CD14-positive monocyte (primary cell): ENCODE data around the gene CALD1. TPM values are rescaled to one million over a fixed set of nuclear protein-coding genes. Genes with fewer than 3 reads are reported as not detected.
A peak's percentile ranks its signal among the peaks of the same experiment; 100 is the strongest.

Source experiments
- DNase-seq, 3 donors: peaks; one replicate each; pipeline ENCODE4 v3.0.0-alpha.2; 2011 to 2022
- H2AFZ ChIP-seq: 2 replicates; pipeline ENCODE4 v1.6.0; 2012; ENCODE audit warnings: mild to moderate bottlenecking, low read depth, low read length, inconsistent platforms; ENCODE audit not compliant: insufficient read depth, poor library complexity, severe bottlenecking
- H3K27ac ChIP-seq, 2 donors: 1 replicate in 1 of 2; 2 replicates in 1 of 2; pipeline ENCODE4 v1.5.1; 2012 to 2013; ENCODE audit warnings: low read length in 2 of 2, control low read depth in 1 of 2, inconsistent platforms in 1 of 2, low read depth in 1 of 2, mild to moderate bottlenecking in 1 of 2
- H3K27me3 ChIP-seq, 2 donors: one replicate each; pipeline versions ENCODE4 v1.6.0 to v1.6.1; 2011 to 2013; ENCODE audit warnings: low read length in 2 of 2; ENCODE audit not compliant: control insufficient read depth in 2 of 2, insufficient read depth in 2 of 2
- H3K36me3 ChIP-seq, 2 donors: replicated peaks in 1 of 2; 1 replicate in 1 of 2; 2 replicates in 1 of 2; pipeline versions ENCODE4 v1.5.1 to v1.6.1; 2012 to 2013; ENCODE audit warnings: low read length in 2 of 2, control low read depth in 1 of 2, inconsistent platforms in 1 of 2, mild to moderate bottlenecking in 1 of 2; ENCODE audit not compliant: insufficient read depth in 2 of 2, control insufficient read depth in 1 of 2
- H3K4me1 ChIP-seq, 2 donors: 1 replicate in 1 of 2; 2 replicates in 1 of 2; pipeline versions ENCODE4 v1.5.1 to v1.6.1; 2012 to 2013; ENCODE audit warnings: low read length in 2 of 2, control low read depth in 1 of 2, inconsistent platforms in 1 of 2, mild to moderate bottlenecking in 1 of 2, moderate library complexity in 1 of 2; ENCODE audit not compliant: insufficient read depth in 2 of 2, control insufficient read depth in 1 of 2
- H3K4me2 ChIP-seq: replicated peaks from 2 replicates; pipeline ENCODE3; 2012; ENCODE audit warnings: low read length, moderate library complexity, mild to moderate bottlenecking; ENCODE audit not compliant: poor library complexity, severe bottlenecking; ENCODE audit errors: extremely low read depth
- H3K4me3 ChIP-seq, 3 experiments: fragments of 200-600 bp in 1 of 3; sonication (generic) in 1 of 3; replicated peaks in 1 of 3; 1 replicate in 2 of 3; 2 replicates in 1 of 3; pipeline ENCODE4 v1.5.1; 2011 to 2013; ENCODE audit warnings: low read length in 3 of 3, mild to moderate bottlenecking in 3 of 3, control low read depth in 2 of 3, low read depth in 2 of 3, inconsistent platforms in 1 of 3, moderate library complexity in 1 of 3
- H3K79me2 ChIP-seq: 2 replicates; pipeline ENCODE4 v1.6.0; 2012; ENCODE audit warnings: mild to moderate bottlenecking, control low read depth, inconsistent platforms, low read length, moderate library complexity; ENCODE audit not compliant: insufficient read depth
- H3K9ac ChIP-seq: 2 replicates; pipeline ENCODE4 v1.6.0; 2017; ENCODE audit warnings: low read length, mild to moderate bottlenecking; ENCODE audit not compliant: insufficient read depth, poor library complexity, severe bottlenecking
- H3K9me3 ChIP-seq, 2 donors: replicated peaks in 1 of 2; 1 replicate in 1 of 2; 2 replicates in 1 of 2; pipeline versions ENCODE4 v1.5.1 to v1.6.1; 2012 to 2013; ENCODE audit warnings: low read length in 2 of 2, control low read depth in 1 of 2; ENCODE audit not compliant: control insufficient read depth in 1 of 2, insufficient read depth in 1 of 2
- H4K20me1 ChIP-seq: 2 replicates; pipeline ENCODE4 v1.6.0; 2012; ENCODE audit warnings: mild to moderate bottlenecking, low read length, control low read depth, moderate library complexity; ENCODE audit not compliant: insufficient read depth
- H3K27ac Mint-ChIP-seq, 7 donors: one replicate each; pipeline ENCODE4 v1.8.0; 2020; ENCODE audit warnings: mild to moderate bottlenecking in 7 of 7, mixed read lengths in 7 of 7, moderate library complexity in 6 of 7, inconsistent platforms in 2 of 7
- H3K27me3 Mint-ChIP-seq, 3 donors: one replicate each; pipeline ENCODE4 v1.8.0; 2021 to 2022; ENCODE audit warnings: low read depth in 3 of 3, mild to moderate bottlenecking in 3 of 3, mixed read lengths in 3 of 3, moderate library complexity in 3 of 3, inconsistent platforms in 1 of 3
- H3K36me3 Mint-ChIP-seq, 2 donors: one replicate each; pipeline ENCODE4 v1.8.0; 2020; ENCODE audit warnings: mixed read lengths in 2 of 2, inconsistent platforms in 1 of 2, mild to moderate bottlenecking in 1 of 2
- H3K4me1 Mint-ChIP-seq: one replicate; pipeline ENCODE4 v1.8.0; 2020; ENCODE audit warnings: mild to moderate bottlenecking, mixed read lengths
- H3K4me3 Mint-ChIP-seq, 2 donors: one replicate each; pipeline ENCODE4 v1.8.0; 2020; ENCODE audit warnings: mild to moderate bottlenecking in 2 of 2, mixed read lengths in 2 of 2, moderate library complexity in 1 of 2
- H3K9me3 Mint-ChIP-seq, 7 donors: one replicate each; pipeline ENCODE4 v1.8.0; 2020 to 2022; ENCODE audit warnings: mixed read lengths in 7 of 7, mild to moderate bottlenecking in 6 of 7, moderate library complexity in 6 of 7, inconsistent platforms in 2 of 7
- WGBS: methylation state at CpG from one replicate; pipeline ENCODE4 v1.1.5; 2013; ENCODE audit warnings: missing lambda C conversion rate; ENCODE audit not compliant: insufficient coverage; 5-methylcytosine and 5-hydroxymethylcytosine counted together
- intact Hi-C, 2 donors: fragments of 100-400 bp; cut with micrococcal nuclease; formaldehyde crosslinking; loops; one replicate each; pipeline versions ENCODE4 v1.15.0 to v1.15.1; 2023
- polyA plus RNA-seq, 3 donors: library from polyadenylated mRNA; depleted of rRNA in 1 of 3; unstranded in 2 of 3; stranded (reverse) in 1 of 3; fragments of 300-500 nt in 2 of 3; fragments of >200 nt in 1 of 3; fragmentation: Illumina TruSeq in 2 of 3; gene quantifications; 1 replicate in 2 of 3; 2 replicates in 1 of 3; pipeline ENCODE4 v1.2.3, GENCODE V29; 2012 to 2021
- TF ChIP-seq, protein P1 (sequence below): fragments of 200-600 bp; IDR thresholded peaks from one replicate; pipeline ENCODE4 v1.8.0; 2022; ENCODE audit warnings: antibody characterized with exemption, mild to moderate bottlenecking

Gene CALD1
- polyA plus RNA-seq, 3 donors, result 0.18 TPM; not detected in 2

DNA sequence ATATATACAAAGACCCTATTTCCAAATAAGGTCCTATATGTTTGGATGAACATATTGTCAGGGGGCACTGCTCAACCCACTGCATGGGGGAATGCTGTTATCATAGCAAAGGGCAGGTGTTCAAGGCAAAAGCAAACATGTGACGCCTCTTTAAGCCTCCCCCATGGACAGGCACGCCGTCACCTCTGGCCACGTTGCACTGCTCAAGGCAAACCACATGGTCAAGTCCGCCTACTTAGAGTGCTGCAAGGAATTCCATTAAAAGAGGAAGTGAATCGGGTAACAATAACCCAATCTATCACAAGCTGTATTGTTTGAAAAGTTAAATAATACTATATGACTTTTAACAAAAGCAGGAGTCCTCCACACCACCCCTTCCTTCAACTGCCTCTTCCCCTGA is 8.8 kb upstream of the CALD1 start:
- Histone ChIP-seq H3K36me3 (no peaks in the 10 kb centered on the region), H3K9ac (no peak overlapping the region), H2AFZ (no peak overlapping the region), H3K9me3 (no peaks in the 10 kb centered on the region), H3K27ac (no peak overlapping the region), H3K79me2 (no peaks in the 10 kb centered on the region), H3K4me1 (no peaks in the 10 kb centered on the region), H4K20me1 (no peaks in the 10 kb centered on the region), H3K4me2 (no peak overlapping the region), H3K27me3 (no peaks in the 10 kb centered on the region), H3K4me3 (no peak overlapping the region)
- no peak overlapping the region for H3K4me3 Mint-ChIP-seq
- H3K36me3 Mint-ChIP-seq, result no peaks in the 10 kb centered on the region
- H3K27ac Mint-ChIP-seq, result no peak overlapping the region
- DNase-seq, result no peak
- WGBS, result no CpG with 5 or more reads among the region's 6 CpGs
- H3K4me1 Mint-ChIP-seq, result no peaks in the 10 kb centered on the region
- H3K9me3 Mint-ChIP-seq, result peaks cover 0 to 2% (median 0%) of the 10 kb centered on the region in 7 donors
- TF ChIP-seq, protein P1, sequence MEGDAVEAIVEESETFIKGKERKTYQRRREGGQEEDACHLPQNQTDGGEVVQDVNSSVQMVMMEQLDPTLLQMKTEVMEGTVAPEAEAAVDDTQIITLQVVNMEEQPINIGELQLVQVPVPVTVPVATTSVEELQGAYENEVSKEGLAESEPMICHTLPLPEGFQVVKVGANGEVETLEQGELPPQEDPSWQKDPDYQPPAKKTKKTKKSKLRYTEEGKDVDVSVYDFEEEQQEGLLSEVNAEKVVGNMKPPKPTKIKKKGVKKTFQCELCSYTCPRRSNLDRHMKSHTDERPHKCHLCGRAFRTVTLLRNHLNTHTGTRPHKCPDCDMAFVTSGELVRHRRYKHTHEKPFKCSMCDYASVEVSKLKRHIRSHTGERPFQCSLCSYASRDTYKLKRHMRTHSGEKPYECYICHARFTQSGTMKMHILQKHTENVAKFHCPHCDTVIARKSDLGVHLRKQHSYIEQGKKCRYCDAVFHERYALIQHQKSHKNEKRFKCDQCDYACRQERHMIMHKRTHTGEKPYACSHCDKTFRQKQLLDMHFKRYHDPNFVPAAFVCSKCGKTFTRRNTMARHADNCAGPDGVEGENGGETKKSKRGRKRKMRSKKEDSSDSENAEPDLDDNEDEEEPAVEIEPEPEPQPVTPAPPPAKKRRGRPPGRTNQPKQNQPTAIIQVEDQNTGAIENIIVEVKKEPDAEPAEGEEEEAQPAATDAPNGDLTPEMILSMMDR, result no peak
- intact Hi-C loops, result no loop called here
- peaks cover 0 to 11% (median 0%) of the 10 kb centered on the region in 3 donors for H3K27me3 Mint-ChIP-seq

DNA sequence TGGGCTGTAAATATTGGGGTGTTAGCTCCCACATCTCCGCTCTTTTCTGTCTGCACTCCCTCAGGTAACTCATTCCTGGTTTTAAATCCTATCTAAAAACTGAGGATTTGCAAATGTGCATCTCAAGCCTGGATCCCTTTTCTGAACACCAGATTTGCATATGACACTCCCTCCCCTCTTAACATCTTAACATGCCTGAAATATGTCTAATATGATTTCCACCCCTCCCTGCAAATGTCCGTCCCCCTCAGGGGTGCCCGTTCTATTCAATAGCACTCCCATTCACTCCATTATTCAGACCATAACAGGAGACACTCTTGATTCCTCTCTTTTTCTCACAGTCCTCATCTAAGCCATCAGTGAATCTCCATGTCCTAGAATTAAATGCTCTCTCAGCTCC is 8.3 kb upstream of the CALD1 start:
- peaks cover 0 to 2% (median 0%) of the 10 kb centered on the region in 7 donors for H3K9me3 Mint-ChIP-seq
- no peak overlapping the region for H3K4me3 ChIP-seq
- peaks cover 0 to 11% (median 0%) of the 10 kb centered on the region in 3 donors for H3K27me3 Mint-ChIP-seq
- no peaks in the 10 kb centered on the region for H3K27me3 ChIP-seq
- WGBS, result 91% methylated on average over 2 of the region's 3 CpGs
- intact Hi-C loops, result no loop called here
- H3K4me2 ChIP-seq, result no peak overlapping the region
- H3K9me3 ChIP-seq, result no peaks in the 10 kb centered on the region
- H3K9ac ChIP-seq, result no peak overlapping the region
- TF ChIP-seq, protein P1, result no peak
- H3K4me1 Mint-ChIP-seq, result no peaks in the 10 kb centered on the region
- no peak overlapping the region for H3K4me3 Mint-ChIP-seq
- no peaks in the 10 kb centered on the region for H3K4me1 ChIP-seq
- peak overlapping the region in 1 of 7 donors; percentile 6 for H3K27ac Mint-ChIP-seq
- H3K36me3 ChIP-seq, result no peaks in the 10 kb centered on the region
- H3K79me2 ChIP-seq, result no peaks in the 10 kb centered on the region
- H4K20me1 ChIP-seq, result no peaks in the 10 kb centered on the region
- no peak overlapping the region for H2AFZ ChIP-seq
- no peak for DNase-seq
- H3K36me3 Mint-ChIP-seq, result no peaks in the 10 kb centered on the region
- H3K27ac ChIP-seq, result no peak overlapping the region
